ENCODE results near the gene ERVH48-1. TPM values are rescaled to one million over a fixed set of nuclear protein-coding genes. Genes with fewer than 3 reads are reported as not detected.
"Not testable (repeated sequence)": the region's sequence is repeated elsewhere in the genome, so short reads cannot be mapped to it uniquely, and the experiment has no call there.

ERVH48-1 gene
- total RNA-seq, 1 donor from 2014 or later, result not detected

GRCh38 chr21:42921927-42922326 is 3.5 kb downstream of the ERVH48-1 start:
- no peak for ATAC-seq
- intact Hi-C loops (cut with DNase I), result no loop called here
- no peak for DNase-seq (ENCODE audit: missing footprints)

GRCh38 chr21:42918291-42918690 is 7.1 kb downstream of the ERVH48-1 start:
- DNase-seq (ENCODE audit: missing footprints), result no peak
- ATAC-seq, result no peak
- intact Hi-C loops (cut with DNase I), result no loop called here

- intact Hi-C loops (cut with DNase I), result no loop called here
- DNase-seq (ENCODE audit: missing footprints) (no peak), ATAC-seq (no peak)
Measured at GRCh38 chr21:42913476-42913875, 12.0 kb downstream of the ERVH48-1 start.

- DNase-seq (ENCODE audit: missing footprints); ATAC-seq; intact Hi-C loops (cut with DNase I): not testable (repeated sequence)
Measured at GRCh38 chr21:42911920-42912319, 13.5 kb downstream of the ERVH48-1 start.

- intact Hi-C loops (cut with DNase I); ATAC-seq: not testable (repeated sequence)
Measured at GRCh38 chr21:42908484-42908883, 16.9 kb downstream of the ERVH48-1 start.

GRCh38 chr21:42906233-42906632 is 19.2 kb downstream of the ERVH48-1 start:
- DNase-seq (ENCODE audit: missing footprints), result no peak
- ATAC-seq, result peak; percentile 13
- intact Hi-C loops (cut with DNase I), result no loop called here

More at GRCh38 chr21:42908484-42908883, 16.9 kb downstream of the ERVH48-1 start:
- DNase-seq (ENCODE audit: missing footprints), result not testable (repeated sequence)

- no peak for ATAC-seq
- intact Hi-C loops (cut with DNase I), result no loop called here
- no peak for DNase-seq (ENCODE audit: missing footprints)
Measured at GRCh38 chr21:42905195-42905594, 20.2 kb downstream of the ERVH48-1 start.

GRCh38 chr21:42903817-42904216 is 21.6 kb downstream of the ERVH48-1 start:
- ATAC-seq (no peak), DNase-seq (ENCODE audit: missing footprints) (no peak)
- intact Hi-C loops (cut with DNase I), result no loop called here

- intact Hi-C loops (cut with DNase I), result no loop called here
- no peak for DNase-seq (ENCODE audit: missing footprints)
- ATAC-seq, result no peak
Measured at GRCh38 chr21:42900446-42900845, 25.0 kb downstream of the ERVH48-1 start.

GRCh38 chr21:42892931-42893755 is 32.3 kb downstream of the ERVH48-1 start, which contains the start of gene NDUFV3:
NDUFV3 (plus strand) TSS chr21:42893309; CDS start chr21:42893334, 25 bp downstream.
- DNase-seq (ENCODE audit: missing footprints) (peak; percentile 100), ATAC-seq (peak; percentile 98)
- intact Hi-C loops (cut with DNase I), result loop anchor here (5.0 kb wide), 1 partner anchor 79 kb away; the partner anchor contains the start of gene PKNOX1

GRCh38 chr21:42892582-42892930 is 32.9 kb downstream of the ERVH48-1 start:
- no peak for ATAC-seq
- DNase-seq (ENCODE audit: missing footprints), result no peak
- intact Hi-C loops (cut with DNase I), result loop anchor here (5.0 kb wide), 1 partner anchor 80 kb away; the partner anchor contains the start of gene PKNOX1

- DNase-seq (ENCODE audit: missing footprints), result no peak
- intact Hi-C loops (cut with DNase I), result no loop called here
- ATAC-seq, result no peak
Measured at GRCh38 chr21:42887326-42887725, 38.1 kb downstream of the ERVH48-1 start.

- DNase-seq (ENCODE audit: missing footprints), result no peak
- ATAC-seq, result no peak
- intact Hi-C loops (cut with DNase I), result no loop called here
Measured at GRCh38 chr21:42883921-42884320, 41.5 kb downstream of the ERVH48-1 start.

GRCh38 chr21:42880352-42880751 is 45.1 kb downstream of the ERVH48-1 start:
- DNase-seq (ENCODE audit: missing footprints), result no peak
- ATAC-seq, result no peak
- intact Hi-C loops (cut with DNase I), result no loop called here

GRCh38 chr21:42878993-42879787 is 46.2 kb downstream of the ERVH48-1 start, which contains the start of gene WDR4:
WDR4 (minus strand) TSS chr21:42879539; CDS start chr21:42879495, 44 bp downstream.
- DNase-seq (ENCODE audit: missing footprints), result peak; percentile 98
- intact Hi-C loops (cut with DNase I), result no loop called here
- ATAC-seq, result peak; percentile 99

GRCh38 chr21:42878678-42878992 is 46.8 kb downstream of the ERVH48-1 start:
- intact Hi-C loops (cut with DNase I), result no loop called here
- no peak for DNase-seq (ENCODE audit: missing footprints)

GRCh38 chr21:42875811-42876210 is 49.6 kb downstream of the ERVH48-1 start:
- ATAC-seq; intact Hi-C loops (cut with DNase I): not testable (repeated sequence)
- peak; percentile 60 for DNase-seq (ENCODE audit: missing footprints)

More at GRCh38 chr21:42878678-42878992, 46.8 kb downstream of the ERVH48-1 start:
- no peak for ATAC-seq

GRCh38 chr21:42873096-42873495 is 52.3 kb downstream of the ERVH48-1 start:
- intact Hi-C loops (cut with DNase I), result no loop called here
- no peak for ATAC-seq
- peak; percentile 13 for DNase-seq (ENCODE audit: missing footprints)

- peak; percentile 11 for DNase-seq (ENCODE audit: missing footprints)
- no peak for ATAC-seq
- intact Hi-C loops (cut with DNase I), result no loop called here
Measured at GRCh38 chr21:42868196-42868595, 57.2 kb downstream of the ERVH48-1 start.

Measured in Right ventricle myocardium inferior (tissue), 1 donor.